ENCODE results near the gene COL1A1. TPM values are rescaled to one million over a fixed set of nuclear protein-coding genes. Genes with fewer than 3 reads are reported as not detected.
A peak's percentile ranks its signal among the peaks of the same experiment; 100 is the strongest.

Gene COL1A1
- total and polyA plus RNA-seq, 2 of the 13 experiments (the other 11 are each of a cell fraction or from before 2014, with no cell fraction given) = 0.05 TPM; not detected in 1

DNA sequence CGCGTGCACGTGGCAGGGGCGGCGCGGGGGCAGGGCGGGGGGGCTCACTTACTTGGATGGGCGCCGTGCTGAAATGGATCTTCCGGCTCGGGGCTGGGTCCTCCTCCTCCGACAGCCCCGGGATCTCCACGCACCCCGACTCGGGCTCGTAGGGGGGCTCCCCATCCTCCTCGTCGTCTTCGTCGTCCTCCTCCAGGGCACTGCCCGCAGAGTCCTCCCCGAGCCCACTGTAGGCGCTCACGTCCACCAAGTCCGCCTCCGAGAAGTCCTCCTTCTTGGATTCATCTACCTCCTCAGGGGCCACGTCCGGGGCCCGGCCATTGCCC is 52.4 kb downstream of the COL1A1 start (continued):
- TF ChIP-seq, protein P1, sequence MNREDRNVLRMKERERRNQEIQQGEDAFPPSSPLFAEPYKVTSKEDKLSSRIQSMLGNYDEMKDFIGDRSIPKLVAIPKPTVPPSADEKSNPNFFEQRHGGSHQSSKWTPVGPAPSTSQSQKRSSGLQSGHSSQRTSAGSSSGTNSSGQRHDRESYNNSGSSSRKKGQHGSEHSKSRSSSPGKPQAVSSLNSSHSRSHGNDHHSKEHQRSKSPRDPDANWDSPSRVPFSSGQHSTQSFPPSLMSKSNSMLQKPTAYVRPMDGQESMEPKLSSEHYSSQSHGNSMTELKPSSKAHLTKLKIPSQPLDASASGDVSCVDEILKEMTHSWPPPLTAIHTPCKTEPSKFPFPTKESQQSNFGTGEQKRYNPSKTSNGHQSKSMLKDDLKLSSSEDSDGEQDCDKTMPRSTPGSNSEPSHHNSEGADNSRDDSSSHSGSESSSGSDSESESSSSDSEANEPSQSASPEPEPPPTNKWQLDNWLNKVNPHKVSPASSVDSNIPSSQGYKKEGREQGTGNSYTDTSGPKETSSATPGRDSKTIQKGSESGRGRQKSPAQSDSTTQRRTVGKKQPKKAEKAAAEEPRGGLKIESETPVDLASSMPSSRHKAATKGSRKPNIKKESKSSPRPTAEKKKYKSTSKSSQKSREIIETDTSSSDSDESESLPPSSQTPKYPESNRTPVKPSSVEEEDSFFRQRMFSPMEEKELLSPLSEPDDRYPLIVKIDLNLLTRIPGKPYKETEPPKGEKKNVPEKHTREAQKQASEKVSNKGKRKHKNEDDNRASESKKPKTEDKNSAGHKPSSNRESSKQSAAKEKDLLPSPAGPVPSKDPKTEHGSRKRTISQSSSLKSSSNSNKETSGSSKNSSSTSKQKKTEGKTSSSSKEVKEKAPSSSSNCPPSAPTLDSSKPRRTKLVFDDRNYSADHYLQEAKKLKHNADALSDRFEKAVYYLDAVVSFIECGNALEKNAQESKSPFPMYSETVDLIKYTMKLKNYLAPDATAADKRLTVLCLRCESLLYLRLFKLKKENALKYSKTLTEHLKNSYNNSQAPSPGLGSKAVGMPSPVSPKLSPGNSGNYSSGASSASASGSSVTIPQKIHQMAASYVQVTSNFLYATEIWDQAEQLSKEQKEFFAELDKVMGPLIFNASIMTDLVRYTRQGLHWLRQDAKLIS (CRISPR knock-in tag; IDR thresholded peaks at IDR 0.05) = no peak
- TF ChIP-seq ZNF788 (CRISPR knock-in tag; IDR thresholded peaks at IDR 0.05; ENCODE audit: borderline replicate concordance) (0 out of 2 replicates have a peak, but pooled peaks have one; percentile 19), ZNF292 (CRISPR knock-in tag; IDR thresholded peaks at IDR 0.05; ENCODE audit: borderline replicate concordance, low read depth) (no peak), ZNF816 (CRISPR knock-in tag; IDR thresholded peaks at IDR 0.05; ENCODE audit: borderline replicate concordance) (0 out of 2 replicates have a peak, but pooled peaks have one; percentile 35), ZNF138 (CRISPR knock-in tag; IDR thresholded peaks at IDR 0.05; ENCODE audit: low read depth) (no peak), KLF9 (CRISPR knock-in tag; IDR thresholded peaks at IDR 0.05; ENCODE audit: low read depth) (0 out of 2 replicates have a peak, but pooled peaks have one; percentile 1), ZNF263 (CRISPR knock-in tag; IDR thresholded peaks at IDR 0.05) (peak; percentile 94), ZNF274 (CRISPR knock-in tag; IDR thresholded peaks at IDR 0.05) (no peak), NKX3-1 (CRISPR knock-in tag; IDR thresholded peaks at IDR 0.05) (no peak), ZNF343 (CRISPR knock-in tag; IDR thresholded peaks at IDR 0.05) (no peak), ZNF747 (CRISPR knock-in tag; IDR thresholded peaks at IDR 0.05; ENCODE audit: borderline replicate concordance) (0 out of 2 replicates have a peak, but pooled peaks have one; percentile 27), TAF15 (IDR thresholded peaks at IDR 0.05; ENCODE audit: low read depth, low read length, poor library complexity, severe bottlenecking) (peak; percentile 0), ZNF879 (CRISPR knock-in tag; IDR thresholded peaks at IDR 0.05) (no peak), CENPX (CRISPR knock-in tag; IDR thresholded peaks at IDR 0.05) (no peak), ZNF772 (CRISPR knock-in tag; IDR thresholded peaks at IDR 0.05) (0 out of 2 replicates have a peak, but pooled peaks have one; percentile 18), JUND (CRISPR knock-in tag; IDR thresholded peaks at IDR 0.05) (no peak), ZNF792 (CRISPR knock-in tag; IDR thresholded peaks at IDR 0.05) (0 out of 2 replicates have a peak, but pooled peaks have one; percentile 8)
- TF ChIP-seq, protein P2, sequence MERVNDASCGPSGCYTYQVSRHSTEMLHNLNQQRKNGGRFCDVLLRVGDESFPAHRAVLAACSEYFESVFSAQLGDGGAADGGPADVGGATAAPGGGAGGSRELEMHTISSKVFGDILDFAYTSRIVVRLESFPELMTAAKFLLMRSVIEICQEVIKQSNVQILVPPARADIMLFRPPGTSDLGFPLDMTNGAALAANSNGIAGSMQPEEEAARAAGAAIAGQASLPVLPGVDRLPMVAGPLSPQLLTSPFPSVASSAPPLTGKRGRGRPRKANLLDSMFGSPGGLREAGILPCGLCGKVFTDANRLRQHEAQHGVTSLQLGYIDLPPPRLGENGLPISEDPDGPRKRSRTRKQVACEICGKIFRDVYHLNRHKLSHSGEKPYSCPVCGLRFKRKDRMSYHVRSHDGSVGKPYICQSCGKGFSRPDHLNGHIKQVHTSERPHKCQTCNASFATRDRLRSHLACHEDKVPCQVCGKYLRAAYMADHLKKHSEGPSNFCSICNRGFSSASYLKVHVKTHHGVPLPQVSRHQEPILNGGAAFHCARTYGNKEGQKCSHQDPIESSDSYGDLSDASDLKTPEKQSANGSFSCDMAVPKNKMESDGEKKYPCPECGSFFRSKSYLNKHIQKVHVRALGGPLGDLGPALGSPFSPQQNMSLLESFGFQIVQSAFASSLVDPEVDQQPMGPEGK (CRISPR knock-in tag; IDR thresholded peaks at IDR 0.05) = peak; percentile 48; the same call in 1 of the 2 replicates
